ENCODE measurements around the gene ZBED4. TPM values are rescaled to one million over a fixed set of nuclear protein-coding genes. Genes with fewer than 3 reads are reported as not detected.

ZBED4 gene
- total RNA-seq, 1 experiment from 2014 or later, result 23.0 TPM

- Histone ChIP-seq H3K56ac (ENCODE audit: insufficient read length, low read depth, low read length) (no peak overlapping the region), H3K18ac (ENCODE audit: insufficient read length, low read depth, low read length) (no peak overlapping the region), H3K9ac (ENCODE audit: extremely low read depth, insufficient read length, low read length) (no peak overlapping the region), H2AK5ac (ENCODE audit: insufficient read length, low read length) (no peak overlapping the region), H3K4me1 (ENCODE audit: insufficient read depth, low read length) (no peaks in the 10 kb centered on the region; the same call in 1 of the 2 replicates), H2AFZ (ENCODE audit: low read length) (no peak overlapping the region), H4K20me1 (ENCODE audit: control insufficient read depth, insufficient read depth, insufficient read length) (peaks cover 5% of the 10 kb centered on the region), H4K5ac (ENCODE audit: insufficient read length, low read depth, low read length) (no peak overlapping the region), H3K4me2 (ENCODE audit: insufficient read depth, insufficient read length, low read length) (no peak overlapping the region), H3K9me3 (ENCODE audit: control insufficient read depth, low read depth, low read length) (no peaks in the 10 kb centered on the region), H4K8ac (replicated peaks; ENCODE audit: insufficient read length, low read depth, low read length) (no peak overlapping the region), H3T11ph (ENCODE audit: low read length) (no peak overlapping the region), H2BK15ac (ENCODE audit: low read depth, low read length) (no peak overlapping the region), H2BK120ac (ENCODE audit: low read depth, low read length, poor library complexity, severe bottlenecking) (no peak overlapping the region), H3K79me2 (ENCODE audit: insufficient read depth, low read length) (peaks cover 2% of the 10 kb centered on the region; the same call in 1 of the 2 replicates), H3K23me2 (ENCODE audit: insufficient read length, low read depth, low read length, poor library complexity, severe bottlenecking) (no peaks in the 10 kb centered on the region), H2BK20ac (ENCODE audit: low read depth, low read length, poor library complexity, severe bottlenecking) (no peak overlapping the region), H2BK5ac (ENCODE audit: insufficient read length, low read length) (no peak overlapping the region), H3K79me1 (ENCODE audit: insufficient read depth, low read depth, low read length, poor library complexity, severe bottlenecking) (no peaks in the 10 kb centered on the region), H3K4ac (ENCODE audit: low read depth, low read length) (no peak overlapping the region), H2BK12ac (ENCODE audit: insufficient read length, low read depth, low read length) (no peak overlapping the region), H3K27ac (ENCODE audit: insufficient read length, low read depth, low read length) (no peak overlapping the region), H4K91ac (ENCODE audit: insufficient read length, low read depth, low read length) (no peak overlapping the region), H3K23ac (ENCODE audit: insufficient read length, low read depth, low read length) (no peak overlapping the region), H3K27me3 (ENCODE audit: insufficient read depth, low read length) (no peaks in the 10 kb centered on the region), H3K14ac (ENCODE audit: insufficient read depth, low read length) (no peak overlapping the region)
- Mint-ChIP-seq H3K36me3 (ENCODE audit: insufficient read depth in 1 of 3, low read depth in 3 of 3) (peaks cover 60 to 77% (median 71%) of the 10 kb centered on the region in 3 experiments), H3K27ac (0 out of 7 replicates have a peak overlapping the region, but pooled peaks of 1 of the 3 experiments have one; percentile 23), H3K9me3 (peaks cover 10 to 19% of the 10 kb centered on the region in 2 experiments), H3K27me3 (ENCODE audit: low read depth) (no peaks in the 10 kb centered on the region), H3K4me3 (no peak overlapping the region), H3K4me1 (peaks cover 8 to 9% of the 10 kb centered on the region in 2 experiments)
- no peak for TF ChIP-seq CTCF (conservative IDR thresholded peaks at IDR 0.05)
- DNase-seq, result no peak
- no CpG with 5 or more reads among the region's 31 CpGs for WGBS (ENCODE audit: extremely low coverage, insufficient read length, low lambda C conversion rate)
Observed at GRCh38 chr22:49884503-49885260, 31.0 kb downstream of the ZBED4 start.

Data from H9 (cell line).